K562 (cell line): ENCODE data around the gene RUSC2. TPM values are rescaled to one million over a fixed set of nuclear protein-coding genes. Genes with fewer than 3 reads are reported as not detected.

Source experiments
- polyA plus RNA-seq, 8 experiments: library from polyadenylated mRNA; depleted of rRNA in 4 of 8; stranded (reverse) in 5 of 8; unstranded in 3 of 8; fragments of >200 nt; fragmentation: Nextera tagmentation in 2 of 8; fragmentation: Illumina TruSeq in 1 of 8; extraction: Ambion mirVana in 2 of 8; extraction: Trizol in 1 of 8; gene quantifications; 2 replicates each; pipeline versions ENCODE4 v1.2.1 to v1.2.3, GENCODE V29; 2011 to 2014; ENCODE audit warnings: inconsistent platforms in 1 of 8, missing spikeins in 1 of 8
- total RNA-seq, 7 experiments: library from RNA; depleted of rRNA in 6 of 7; stranded (reverse); fragments of >200 nt in 6 of 7; fragmentation: Illumina TruSeq in 2 of 7; extraction: Trizol in 2 of 7; gene quantifications; 2 replicates each; pipeline versions ENCODE4 v1.2.1 to v1.2.3, GENCODE V29; 2011 to 2021; ENCODE audit warnings: low replicate concordance in 1 of 7

The RUSC2 gene
- total and polyA plus RNA-seq, 9 of the 15 experiments (the other 6 are each of a cell fraction or from before 2014, with no cell fraction given) = 0.08 to 12.8 (median 3.1) TPM

Other genes starting within 250 kb of the RUSC2 start
Only the 7 nearest of the 10 such genes appear.
- 3.7 and 4.8 TPM in 2 replicates for gene TESK1, start 115.2 kb downstream of the RUSC2 start, total RNA-seq (2014; rRNA removed)
- 1.8 and 2.1 TPM in 2 replicates for gene TESK1, start 115.2 kb downstream of the RUSC2 start, total RNA-seq (2014; rRNA removed; fragmentation: Illumina TruSeq; extraction: Trizol)
- gene TESK1, start 115.2 kb downstream of the RUSC2 start, total RNA-seq (2015; rRNA removed; fragmentation: Illumina TruSeq; extraction: Trizol) = 4.1 and 4.3 TPM in 2 replicates
- gene TESK1, start 115.2 kb downstream of the RUSC2 start, total RNA-seq (2021) = 7.9 and 10.4 TPM in 2 replicates
- 5.9 and 6.2 TPM in 2 replicates for gene TESK1, start 115.2 kb downstream of the RUSC2 start, polyA plus RNA-seq (2011; rRNA removed)
- 6.0 and 7.4 TPM in 2 replicates for gene TESK1, start 115.2 kb downstream of the RUSC2 start, polyA plus RNA-seq (2014; fragmentation: Illumina TruSeq; extraction: Trizol)
- under 1 TPM; 0.07 to 0.21 TPM for gene TESK1, start 115.2 kb downstream of the RUSC2 start, polyA plus RNA-seq (2014; fragmentation: Nextera tagmentation; extraction: Ambion mirVana)
- 5.9 and 8.1 TPM in 2 replicates for gene TESK1, start 115.2 kb downstream of the RUSC2 start, polyA plus RNA-seq (2014; rRNA removed)
- 0.33 TPM in 1 of 2 replicates, not detected in the other for gene CD72, start 128.3 kb downstream of the RUSC2 start, total RNA-seq (2014; rRNA removed)
- gene CD72, start 128.3 kb downstream of the RUSC2 start, total RNA-seq (2014; rRNA removed; fragmentation: Illumina TruSeq; extraction: Trizol) = 0.29 and 0.41 TPM in 2 replicates
- gene CD72, start 128.3 kb downstream of the RUSC2 start, total RNA-seq (2015; rRNA removed; fragmentation: Illumina TruSeq; extraction: Trizol) = 0.62 and 0.75 TPM in 2 replicates
- gene CD72, start 128.3 kb downstream of the RUSC2 start, total RNA-seq (2021) = 0.25 and 0.55 TPM in 2 replicates
- gene CD72, start 128.3 kb downstream of the RUSC2 start, polyA plus RNA-seq (2011; rRNA removed) = 0.78 and 1.7 TPM in 2 replicates
- gene CD72, start 128.3 kb downstream of the RUSC2 start, polyA plus RNA-seq (2014; fragmentation: Illumina TruSeq; extraction: Trizol) = 0.25 and 0.43 TPM in 2 replicates
- under 1 TPM; 0.11 to 0.13 TPM for gene CD72, start 128.3 kb downstream of the RUSC2 start, polyA plus RNA-seq (2014; fragmentation: Nextera tagmentation; extraction: Ambion mirVana)
- 0.19 and 0.54 TPM in 2 replicates for gene CD72, start 128.3 kb downstream of the RUSC2 start, polyA plus RNA-seq (2014; rRNA removed)
- gene SIT1, start 160.8 kb downstream of the RUSC2 start, total RNA-seq (2014; rRNA removed) = not detected in 2 replicates
- gene SIT1, start 160.8 kb downstream of the RUSC2 start, total RNA-seq (2014; rRNA removed; fragmentation: Illumina TruSeq; extraction: Trizol) = not detected in 2 replicates
- not detected in 2 replicates for gene SIT1, start 160.8 kb downstream of the RUSC2 start, total RNA-seq (2015; rRNA removed; fragmentation: Illumina TruSeq; extraction: Trizol)
- gene SIT1, start 160.8 kb downstream of the RUSC2 start, total RNA-seq (2021) = 0.16 TPM in 1 of 2 replicates, not detected in the other
- gene SIT1, start 160.8 kb downstream of the RUSC2 start, polyA plus RNA-seq (2011; rRNA removed) = not detected in 2 replicates
- gene SIT1, start 160.8 kb downstream of the RUSC2 start, polyA plus RNA-seq (2014; fragmentation: Illumina TruSeq; extraction: Trizol) = not detected in 2 replicates
- not detected for gene SIT1, start 160.8 kb downstream of the RUSC2 start, polyA plus RNA-seq (2014; fragmentation: Nextera tagmentation; extraction: Ambion mirVana)
- gene SIT1, start 160.8 kb downstream of the RUSC2 start, polyA plus RNA-seq (2014; rRNA removed) = 0.13 TPM in 1 of 2 replicates, not detected in the other
- 32,097 and 89,974 TPM in 2 replicates for gene RMRP, start 167.9 kb downstream of the RUSC2 start, total RNA-seq (2014; rRNA removed)
- 175 and 799 TPM in 2 replicates for gene RMRP, start 167.9 kb downstream of the RUSC2 start, total RNA-seq (2014; rRNA removed; fragmentation: Illumina TruSeq; extraction: Trizol)
- gene RMRP, start 167.9 kb downstream of the RUSC2 start, total RNA-seq (2015; rRNA removed; fragmentation: Illumina TruSeq; extraction: Trizol) = 29,003 and 31,020 TPM in 2 replicates
- gene RMRP, start 167.9 kb downstream of the RUSC2 start, total RNA-seq (2021) = 25,789 and 26,070 TPM in 2 replicates
- 30.6 and 75.7 TPM in 2 replicates for gene RMRP, start 167.9 kb downstream of the RUSC2 start, polyA plus RNA-seq (2011; rRNA removed)
- not detected in 2 replicates for gene RMRP, start 167.9 kb downstream of the RUSC2 start, polyA plus RNA-seq (2014; fragmentation: Illumina TruSeq; extraction: Trizol)
- not detected for gene RMRP, start 167.9 kb downstream of the RUSC2 start, polyA plus RNA-seq (2014; fragmentation: Nextera tagmentation; extraction: Ambion mirVana)
- gene RMRP, start 167.9 kb downstream of the RUSC2 start, polyA plus RNA-seq (2014; rRNA removed) = 968 and 2,315 TPM in 2 replicates
- 8.1 and 10.8 TPM in 2 replicates for gene CCDC107, start 168.2 kb downstream of the RUSC2 start, total RNA-seq (2014; rRNA removed)
- gene CCDC107, start 168.2 kb downstream of the RUSC2 start, total RNA-seq (2014; rRNA removed; fragmentation: Illumina TruSeq; extraction: Trizol) = 3.5 and 4.2 TPM in 2 replicates
- 6.0 and 6.1 TPM in 2 replicates for gene CCDC107, start 168.2 kb downstream of the RUSC2 start, total RNA-seq (2015; rRNA removed; fragmentation: Illumina TruSeq; extraction: Trizol)
- gene CCDC107, start 168.2 kb downstream of the RUSC2 start, total RNA-seq (2021) = 7.0 and 9.7 TPM in 2 replicates
- gene CCDC107, start 168.2 kb downstream of the RUSC2 start, polyA plus RNA-seq (2011; rRNA removed) = 6.6 and 7.7 TPM in 2 replicates
- gene CCDC107, start 168.2 kb downstream of the RUSC2 start, polyA plus RNA-seq (2014; fragmentation: Illumina TruSeq; extraction: Trizol) = 4.7 and 5.1 TPM in 2 replicates
- under 1 TPM in 1 of 2 experiments, not detected in 1; 0.35 TPM for gene CCDC107, start 168.2 kb downstream of the RUSC2 start, polyA plus RNA-seq (2014; fragmentation: Nextera tagmentation; extraction: Ambion mirVana)
- gene CCDC107, start 168.2 kb downstream of the RUSC2 start, polyA plus RNA-seq (2014; rRNA removed) = 9.9 and 11.3 TPM in 2 replicates
- gene ARHGEF39, start 175.1 kb downstream of the RUSC2 start, total RNA-seq (2014; rRNA removed) = 7.6 and 7.7 TPM in 2 replicates
- gene ARHGEF39, start 175.1 kb downstream of the RUSC2 start, total RNA-seq (2014; rRNA removed; fragmentation: Illumina TruSeq; extraction: Trizol) = 10.0 and 12.0 TPM in 2 replicates
- gene ARHGEF39, start 175.1 kb downstream of the RUSC2 start, total RNA-seq (2015; rRNA removed; fragmentation: Illumina TruSeq; extraction: Trizol) = 12.7 and 12.9 TPM in 2 replicates
- 15.1 and 16.1 TPM in 2 replicates for gene ARHGEF39, start 175.1 kb downstream of the RUSC2 start, total RNA-seq (2021)
- gene ARHGEF39, start 175.1 kb downstream of the RUSC2 start, polyA plus RNA-seq (2011; rRNA removed) = 20.7 and 20.8 TPM in 2 replicates
- gene ARHGEF39, start 175.1 kb downstream of the RUSC2 start, polyA plus RNA-seq (2014; fragmentation: Illumina TruSeq; extraction: Trizol) = 19.6 and 21.7 TPM in 2 replicates
- 1 to 10 TPM; 2.8 to 5.5 TPM for gene ARHGEF39, start 175.1 kb downstream of the RUSC2 start, polyA plus RNA-seq (2014; fragmentation: Nextera tagmentation; extraction: Ambion mirVana)
- 17.2 and 21.7 TPM in 2 replicates for gene ARHGEF39, start 175.1 kb downstream of the RUSC2 start, polyA plus RNA-seq (2014; rRNA removed)
- 0.36 and 0.45 TPM in 2 replicates for gene CA9, start 183.8 kb downstream of the RUSC2 start, total RNA-seq (2014; rRNA removed)
- not detected in 2 replicates for gene CA9, start 183.8 kb downstream of the RUSC2 start, total RNA-seq (2014; rRNA removed; fragmentation: Illumina TruSeq; extraction: Trizol)
- not detected in 2 replicates for gene CA9, start 183.8 kb downstream of the RUSC2 start, total RNA-seq (2015; rRNA removed; fragmentation: Illumina TruSeq; extraction: Trizol)
- 0.63 and 0.73 TPM in 2 replicates for gene CA9, start 183.8 kb downstream of the RUSC2 start, total RNA-seq (2021)
- 10.6 and 13.0 TPM in 2 replicates for gene CA9, start 183.8 kb downstream of the RUSC2 start, polyA plus RNA-seq (2011; rRNA removed)
- gene CA9, start 183.8 kb downstream of the RUSC2 start, polyA plus RNA-seq (2014; fragmentation: Illumina TruSeq; extraction: Trizol) = 0.15 and 0.24 TPM in 2 replicates
- gene CA9, start 183.8 kb downstream of the RUSC2 start, polyA plus RNA-seq (2014; fragmentation: Nextera tagmentation; extraction: Ambion mirVana) = not detected
- gene CA9, start 183.8 kb downstream of the RUSC2 start, polyA plus RNA-seq (2014; rRNA removed) = 0.60 TPM in 1 of 2 replicates, not detected in the other